HEK293T (cell line): ENCODE measurements around the gene SMAD3.

Experiments
- LEF1 ChIP-seq: fragments of 450-650 bp; IDR thresholded peaks from 2 replicates; pipeline ENCODE4 v1.6.1; 2017; ENCODE audit warnings: mild to moderate bottlenecking, borderline replicate concordance
- ZNF384 ChIP-seq: fragments of 450-650 bp; IDR thresholded peaks from 2 replicates; pipeline ENCODE4 v1.6.1; 2016

DNA sequence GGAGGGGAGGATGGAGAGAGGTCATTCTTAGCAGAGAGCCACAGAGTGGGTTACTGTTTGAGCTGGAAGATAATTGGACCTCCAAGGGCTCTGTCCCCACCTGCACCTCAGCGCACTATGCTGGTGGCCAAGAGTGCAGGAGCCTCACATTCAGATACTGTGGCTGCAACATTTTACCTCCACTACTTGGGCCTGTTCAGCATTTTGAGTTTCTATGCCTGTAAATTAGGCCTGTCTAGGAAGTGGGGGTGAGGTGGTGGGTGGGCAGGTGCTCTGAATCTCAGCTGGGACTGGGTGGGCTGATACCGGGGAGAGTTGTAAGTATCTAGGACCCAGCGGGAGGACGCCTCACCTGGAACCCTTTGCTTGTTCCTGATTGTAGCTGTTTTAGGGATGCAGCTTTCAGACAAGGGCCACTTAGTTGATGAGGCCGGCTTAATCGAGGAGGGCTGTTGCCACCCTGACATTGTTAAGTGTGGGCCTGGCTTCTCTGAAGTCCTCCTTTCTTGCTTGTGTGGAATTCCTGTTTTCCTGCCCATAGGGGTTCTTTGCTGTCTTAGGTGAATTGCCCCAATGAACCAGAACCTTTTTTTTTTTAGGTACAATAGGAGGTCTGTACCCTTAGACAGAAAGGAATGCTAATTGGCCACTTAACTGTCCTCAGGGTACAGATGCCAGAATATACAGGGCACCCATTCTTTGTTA, 83.8 kb downstream of the SMAD3 start:
- no peak for TF ChIP-seq ZNF384
- no peak for TF ChIP-seq LEF1
